Ovary (tissue), 9 donors: ENCODE results near the gene CTNNBL1. TPM values are rescaled to one million over a fixed set of nuclear protein-coding genes. Genes with fewer than 3 reads are reported as not detected.

ENCODE experiments used
- DNase-seq, 5 donors: peaks; one replicate each; pipeline ENCODE4 v3.0.0-alpha.2; 2019 to 2020
- H3K27ac ChIP-seq, 2 donors: fragments of 200-600 bp; one replicate each; pipeline versions ENCODE4 v1.5.1 to v1.8.0; 2019 to 2022
- H3K27me3 ChIP-seq: fragments of 200-600 bp; one replicate; pipeline ENCODE4 v1.8.0; 2022
- H3K36me3 ChIP-seq: fragments of 200-600 bp; sonication (generic); one replicate; pipeline ENCODE4 v1.5.1; 2019
- H3K4me1 ChIP-seq: one replicate; pipeline ENCODE4 v1.8.1; 2013; ENCODE audit warnings: mild to moderate bottlenecking, moderate library complexity; ENCODE audit not compliant: insufficient read depth
- H3K4me3 ChIP-seq: fragments of 200-600 bp; sonication (generic); one replicate; pipeline ENCODE4 v1.5.1; 2017
- H3K9me3 ChIP-seq, 2 donors: fragments of 200-600 bp in 1 of 2; sonication (generic) in 1 of 2; one replicate each; pipeline versions ENCODE4 v1.5.1 to v1.8.1; 2013 to 2019; ENCODE audit warnings: mild to moderate bottlenecking in 1 of 2, moderate library complexity in 1 of 2
- EP300 ChIP-seq: sonication (generic); formaldehyde crosslinking; IDR thresholded peaks from one replicate; pipeline ENCODE4 v1.6.1; 2017; ENCODE audit warnings: antibody characterized with exemption
- POLR2A ChIP-seq: fragments of 450-650 bp; IDR thresholded peaks from one replicate; pipeline ENCODE4 v1.6.1; 2017; ENCODE audit warnings: antibody characterized with exemption, mild to moderate bottlenecking, moderate library complexity
- WGBS, 3 donors: extraction: QIAGEN DNeasy Blood & Tissue Kit in 1 of 3; methylation state at CpG; one replicate each; pipeline versions ENCODE4 v1.1.5 to v1.1.7; 2013 to 2017; 5-methylcytosine and 5-hydroxymethylcytosine counted together
- intact Hi-C, 4 donors: fragments of 100-400 bp; cut with DNase I; formaldehyde crosslinking; loops; one replicate each; pipeline versions ENCODE4 v1.11.0 to v1.15.1; 2022 to 2023
- polyA plus RNA-seq, 2 donors: library from polyadenylated mRNA; stranded (reverse); fragments of 200-250 nt in 1 of 2; fragments of 350-450 nt in 1 of 2; fragmentation: Illumina TruSeq in 1 of 2; extraction: RNeasy Lipid Tissue Mini Kit (QIAGEN cat#74804) in 1 of 2; gene quantifications; one replicate each; pipeline ENCODE4 v1.2.3, GENCODE V29; 2013 to 2014
- total RNA-seq, 7 donors: library from RNA; depleted of rRNA in 2 of 7; stranded (reverse); fragments of >200 nt in 2 of 7; fragmentation: NEBNext Ultra II Directional in 3 of 7; extraction: Animal tissue kit (Norgen Biotek cat#: 25700) in 3 of 7; gene quantifications; one replicate each; pipeline versions ENCODE4 v1.1.0 to v1.2.4, GENCODE V29; 2016 to 2023
- TF ChIP-seq, protein P1 (sequence below), 3 donors: fragments of 450-650 bp in 2 of 3; fragments of 200-600 bp in 1 of 3; IDR thresholded peaks; one replicate each; pipeline versions ENCODE4 v1.5.1 to v1.8.0; 2016 to 2022; ENCODE audit warnings: antibody characterized with exemption in 3 of 3, mild to moderate bottlenecking in 1 of 3
- donor health status: DM: no; HTN: no; CAD: no; lungs with moderate emphysema.
- donor health status: DM: no; HTN: no; CAD: no.
- donor health status: Bipolar disorder and iron deficiency.
- donor health status: DM: yes; HTN: yes; CAD: no.
- donor health status: DM: no; HTN: no; CAD: no.
- donor health status: DM: yes; HTN: yes; CAD: no.

The CTNNBL1 gene
- total and polyA plus RNA-seq, 9 donors, result 17.3 to 58.7 (median 42.3) TPM

DNA sequence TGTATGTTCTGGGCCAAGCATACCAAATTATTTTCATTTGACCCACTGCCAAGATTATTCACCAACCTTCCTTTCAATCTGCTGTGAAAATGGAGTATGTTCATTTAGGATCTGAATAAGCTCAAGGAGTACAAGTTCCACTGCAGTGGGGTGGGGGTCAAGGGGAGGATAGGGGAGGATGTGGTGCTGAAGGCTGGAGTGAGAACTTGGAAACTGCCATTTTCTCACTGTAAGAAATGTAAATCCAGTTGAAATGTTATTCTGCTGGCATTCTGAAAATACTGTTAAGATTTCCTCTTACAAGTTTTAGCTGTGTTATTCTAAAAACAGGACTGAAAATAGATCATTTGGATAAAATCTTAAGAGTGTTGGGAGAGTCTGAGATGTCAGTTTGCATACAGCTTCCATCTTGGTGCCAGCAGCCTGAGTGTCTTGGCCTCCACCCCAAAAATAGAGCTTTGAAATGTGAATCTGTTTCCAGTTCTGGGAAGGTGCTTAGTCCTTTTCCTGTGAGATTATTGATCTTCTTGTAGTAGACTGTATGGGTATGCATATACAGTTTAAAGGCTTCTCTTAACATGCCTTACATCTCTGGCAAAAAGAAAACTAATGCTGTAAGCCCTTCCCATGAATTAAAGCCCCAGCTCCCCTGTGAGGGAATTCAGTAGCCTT, 84.3 kb downstream of the CTNNBL1 start:
- no peak overlapping the region for H3K4me3 ChIP-seq
- no peak for TF ChIP-seq EP300
- TF ChIP-seq POLR2A, result no peak
- TF ChIP-seq, protein P1, sequence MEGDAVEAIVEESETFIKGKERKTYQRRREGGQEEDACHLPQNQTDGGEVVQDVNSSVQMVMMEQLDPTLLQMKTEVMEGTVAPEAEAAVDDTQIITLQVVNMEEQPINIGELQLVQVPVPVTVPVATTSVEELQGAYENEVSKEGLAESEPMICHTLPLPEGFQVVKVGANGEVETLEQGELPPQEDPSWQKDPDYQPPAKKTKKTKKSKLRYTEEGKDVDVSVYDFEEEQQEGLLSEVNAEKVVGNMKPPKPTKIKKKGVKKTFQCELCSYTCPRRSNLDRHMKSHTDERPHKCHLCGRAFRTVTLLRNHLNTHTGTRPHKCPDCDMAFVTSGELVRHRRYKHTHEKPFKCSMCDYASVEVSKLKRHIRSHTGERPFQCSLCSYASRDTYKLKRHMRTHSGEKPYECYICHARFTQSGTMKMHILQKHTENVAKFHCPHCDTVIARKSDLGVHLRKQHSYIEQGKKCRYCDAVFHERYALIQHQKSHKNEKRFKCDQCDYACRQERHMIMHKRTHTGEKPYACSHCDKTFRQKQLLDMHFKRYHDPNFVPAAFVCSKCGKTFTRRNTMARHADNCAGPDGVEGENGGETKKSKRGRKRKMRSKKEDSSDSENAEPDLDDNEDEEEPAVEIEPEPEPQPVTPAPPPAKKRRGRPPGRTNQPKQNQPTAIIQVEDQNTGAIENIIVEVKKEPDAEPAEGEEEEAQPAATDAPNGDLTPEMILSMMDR (IDR thresholded peaks at IDR 0.05), result no peak
- no peaks in the 10 kb centered on the region for H3K4me1 ChIP-seq
- no peaks in the 10 kb centered on the region for H3K36me3 ChIP-seq
- H3K9me3 ChIP-seq, result no peaks in the 10 kb centered on the region
- intact Hi-C loops, result no loop called here
- DNase-seq, result no peak
- no peak overlapping the region for H3K27ac ChIP-seq
- no peaks in the 10 kb centered on the region for H3K27me3 ChIP-seq

DNA sequence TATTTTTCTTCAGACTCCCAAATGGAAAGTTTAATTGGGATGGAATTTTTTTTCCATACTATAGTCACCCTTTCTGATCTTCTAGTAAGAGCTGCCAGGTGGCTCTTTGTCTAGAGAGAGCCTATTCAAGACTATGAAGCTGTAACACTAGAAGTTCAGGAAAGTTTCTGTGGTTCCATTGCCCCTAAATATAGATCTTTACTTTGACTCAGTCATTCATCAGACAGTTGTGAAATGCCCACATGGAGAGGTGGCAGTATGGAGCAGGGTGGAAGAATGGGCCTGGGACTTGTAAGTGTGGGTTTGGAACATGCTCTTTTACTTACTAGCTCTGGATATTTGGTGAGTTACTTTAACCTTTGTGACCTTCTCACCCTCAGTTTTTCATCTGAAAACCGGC, 87.8 kb downstream of the CTNNBL1 start:
- H3K36me3 ChIP-seq, result no peaks in the 10 kb centered on the region
- H3K27me3 ChIP-seq, result no peaks in the 10 kb centered on the region
- no peak for TF ChIP-seq EP300
- TF ChIP-seq, protein P1 (IDR thresholded peaks at IDR 0.05), result no peak
- TF ChIP-seq POLR2A, result no peak
- no peak overlapping the region for H3K4me3 ChIP-seq
- WGBS, 3 donors, result 74 to 80% (median 76%) methylated on average over 1 of the region's 1 CpG
- no peaks in the 10 kb centered on the region for H3K4me1 ChIP-seq
- no peak for DNase-seq
- intact Hi-C loops, result no loop called here
- H3K27ac ChIP-seq, result no peak overlapping the region
- H3K9me3 ChIP-seq, result no peaks in the 10 kb centered on the region

DNA sequence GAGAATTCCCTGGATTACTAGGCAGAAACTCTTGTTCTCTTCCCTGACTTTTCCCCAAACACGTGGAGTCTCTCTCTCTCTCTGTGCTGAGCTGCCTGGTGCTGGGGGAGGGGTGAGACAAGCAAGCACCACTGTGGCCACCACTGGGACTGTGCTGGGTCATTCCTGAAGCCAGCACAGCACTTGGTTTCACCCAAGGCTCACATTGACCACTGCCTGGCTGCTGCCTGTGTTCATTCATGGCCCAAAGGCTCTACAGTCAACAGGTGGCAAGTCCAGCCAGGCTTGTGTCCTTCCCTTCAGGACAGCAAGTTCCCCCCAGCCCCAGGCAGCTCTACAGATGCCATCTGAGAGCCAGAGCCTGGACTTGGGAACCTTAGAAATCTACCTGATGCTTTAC, 92.2 kb downstream of the CTNNBL1 start:
- DNase-seq, result no peak
- Histone ChIP-seq H3K9me3 (no peaks in the 10 kb centered on the region), H3K27ac (no peak overlapping the region), H3K4me3 (no peak overlapping the region), H3K27me3 (no peaks in the 10 kb centered on the region), H3K4me1 (no peaks in the 10 kb centered on the region), H3K36me3 (no peaks in the 10 kb centered on the region)
- WGBS, 3 donors, result 33 to 60% (median 47%) methylated on average over 1 of the region's 1 CpG
- intact Hi-C loops, result no loop called here
- TF ChIP-seq POLR2A (no peak), EP300 (no peak)
- TF ChIP-seq, protein P1 (IDR thresholded peaks at IDR 0.05), result no peak

DNA sequence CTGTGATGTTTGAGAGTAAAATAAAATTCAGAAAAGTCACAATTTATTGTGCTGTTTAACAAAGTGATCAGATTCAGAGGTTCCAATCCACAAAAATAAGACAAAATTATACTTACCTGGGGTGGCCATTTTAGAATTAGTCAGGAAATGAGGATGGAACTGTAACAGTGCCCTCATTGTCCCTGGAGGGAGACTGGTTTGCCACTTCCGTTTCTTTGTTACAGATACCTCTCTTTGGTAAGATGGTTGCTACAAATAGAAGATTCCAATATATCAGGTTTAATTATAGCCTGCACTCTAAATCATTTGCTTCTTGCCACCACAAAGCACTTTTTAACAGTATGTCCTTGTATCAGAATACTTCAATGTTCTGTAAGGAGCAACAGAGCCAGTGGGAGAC, 95.6 kb downstream of the CTNNBL1 start:
- H3K9me3 ChIP-seq, result no peaks in the 10 kb centered on the region
- H3K27me3 ChIP-seq, result no peaks in the 10 kb centered on the region
- no peak for DNase-seq
- H3K4me1 ChIP-seq, result no peaks in the 10 kb centered on the region
- TF ChIP-seq, protein P1 (IDR thresholded peaks at IDR 0.05), result no peak
- no peak for TF ChIP-seq POLR2A
- TF ChIP-seq EP300, result no peak
- no peak overlapping the region for H3K4me3 ChIP-seq
- intact Hi-C loops, result no loop called here
- H3K36me3 ChIP-seq, result no peaks in the 10 kb centered on the region
- WGBS, 3 donors, result 82 to 95% (median 83%) methylated on average over 1 of the region's 1 CpG
- no peak overlapping the region for H3K27ac ChIP-seq
